ENCODE results near the gene KMT2B.
A peak's percentile ranks its signal among the peaks of the same experiment; 100 is the strongest.

The KMT2B gene

DNA sequence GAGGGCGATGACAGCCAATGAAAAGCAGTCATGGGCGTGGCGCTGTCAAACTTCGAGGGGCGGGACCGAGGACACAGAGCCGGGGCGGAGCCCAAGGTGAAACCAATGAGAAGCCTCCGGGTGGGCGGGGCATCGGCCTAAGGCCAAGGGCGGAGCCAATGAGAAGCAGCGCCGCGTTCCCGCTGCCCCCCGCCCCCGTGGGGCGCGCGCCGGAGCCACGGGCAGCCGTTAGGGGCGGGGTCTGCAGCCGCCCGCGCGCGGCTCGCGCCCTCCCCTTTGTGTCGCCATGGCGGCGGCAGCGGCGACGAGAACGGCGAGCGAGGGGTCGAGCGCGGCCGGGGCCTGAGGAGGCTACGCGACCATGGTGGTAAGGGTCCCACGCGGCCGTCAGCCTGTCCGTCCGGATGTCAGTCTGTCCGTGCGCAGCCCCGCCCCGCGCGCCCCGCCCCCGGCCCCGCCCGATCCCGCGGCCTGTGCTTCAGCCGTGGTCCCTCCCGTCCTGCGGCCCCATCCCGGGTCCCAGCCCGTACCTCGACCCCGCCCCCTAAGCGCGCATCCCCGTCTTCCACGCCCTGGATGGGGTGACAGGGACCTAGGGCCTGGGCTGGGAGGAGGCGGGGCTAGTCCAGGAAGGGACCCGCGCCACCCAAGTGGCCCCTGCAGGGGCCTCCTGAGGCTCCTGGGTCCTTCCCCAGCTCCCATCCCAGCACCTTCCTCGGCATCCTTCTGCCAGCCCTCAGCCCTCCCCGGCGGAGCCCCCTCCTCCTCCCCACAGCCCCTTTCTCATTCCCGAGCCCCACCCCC, 57.7 kb downstream of the KMT2B start, which contains the start of gene ARHGAP33:
Gene ARHGAP33, plus strand, starts transcription at position 267 of the 804 bp plus-strand sequence. Its CDS starts 95 bp downstream, at position 362.
- Histone ChIP-seq H3K9ac (ENCODE audit: low read length) (peak within 1 kb of the TSS; percentile 12), H3K4me3 (ENCODE audit: low read length) (peak within 1 kb of the TSS; percentile 14), H3K36me3 (ENCODE audit: control insufficient read depth, insufficient read depth, low read length) (no peaks in the 10 kb centered on the region), H3K4me1 (ENCODE audit: control insufficient read depth, insufficient read depth, low read length) (no peaks in the 10 kb centered on the region), H3K9me3 (ENCODE audit: control insufficient read depth, low read length) (no peaks in the 10 kb centered on the region), H3K27me3 (ENCODE audit: control insufficient read depth, insufficient read depth, low read length) (no peaks in the 10 kb centered on the region)

DNA sequence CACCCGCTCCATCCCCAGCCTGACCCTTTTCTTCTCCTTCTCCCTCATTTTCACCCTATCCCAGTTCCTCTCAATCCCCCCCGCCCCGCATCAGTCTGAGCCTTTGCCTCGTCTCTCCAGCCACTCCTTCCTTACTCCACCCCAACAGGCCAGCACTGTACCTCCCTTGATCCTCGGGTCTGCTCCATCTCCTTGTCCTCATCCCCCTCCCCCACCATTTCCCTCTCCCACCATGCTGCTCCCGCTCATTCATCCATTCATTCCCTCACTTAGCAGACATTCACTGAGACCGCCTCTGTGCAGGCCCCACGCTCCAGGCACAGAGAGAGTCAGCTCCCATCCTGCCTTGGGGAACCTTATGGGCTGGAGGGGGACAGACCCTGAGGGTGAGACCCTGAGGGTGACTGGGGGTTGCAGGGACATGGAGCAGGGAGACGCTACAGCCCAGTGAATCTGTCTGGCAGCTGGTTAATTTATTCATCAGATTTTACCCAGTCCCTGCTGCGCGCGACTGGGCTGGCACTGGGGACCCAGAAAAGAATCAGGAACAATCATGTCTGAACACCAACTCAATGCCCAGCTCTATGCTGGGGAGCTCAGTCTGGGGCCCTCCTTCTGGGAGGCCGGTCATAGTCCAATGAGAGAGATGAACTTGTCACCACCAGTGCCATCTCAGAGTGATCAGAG, 58.4 kb downstream of the KMT2B start:
- H3K9me3 ChIP-seq (ENCODE audit: control insufficient read depth, low read length) = no peaks in the 10 kb centered on the region
- H3K4me3 ChIP-seq (ENCODE audit: low read length) = peak overlapping the region; percentile 9
- H3K9ac ChIP-seq (ENCODE audit: low read length) = peak overlapping the region; percentile 12
- H3K4me1 ChIP-seq (ENCODE audit: control insufficient read depth, insufficient read depth, low read length) = no peaks in the 10 kb centered on the region
- no peaks in the 10 kb centered on the region for H3K27me3 ChIP-seq (ENCODE audit: control insufficient read depth, insufficient read depth, low read length)
- no peaks in the 10 kb centered on the region for H3K36me3 ChIP-seq (ENCODE audit: control insufficient read depth, insufficient read depth, low read length)

DNA sequence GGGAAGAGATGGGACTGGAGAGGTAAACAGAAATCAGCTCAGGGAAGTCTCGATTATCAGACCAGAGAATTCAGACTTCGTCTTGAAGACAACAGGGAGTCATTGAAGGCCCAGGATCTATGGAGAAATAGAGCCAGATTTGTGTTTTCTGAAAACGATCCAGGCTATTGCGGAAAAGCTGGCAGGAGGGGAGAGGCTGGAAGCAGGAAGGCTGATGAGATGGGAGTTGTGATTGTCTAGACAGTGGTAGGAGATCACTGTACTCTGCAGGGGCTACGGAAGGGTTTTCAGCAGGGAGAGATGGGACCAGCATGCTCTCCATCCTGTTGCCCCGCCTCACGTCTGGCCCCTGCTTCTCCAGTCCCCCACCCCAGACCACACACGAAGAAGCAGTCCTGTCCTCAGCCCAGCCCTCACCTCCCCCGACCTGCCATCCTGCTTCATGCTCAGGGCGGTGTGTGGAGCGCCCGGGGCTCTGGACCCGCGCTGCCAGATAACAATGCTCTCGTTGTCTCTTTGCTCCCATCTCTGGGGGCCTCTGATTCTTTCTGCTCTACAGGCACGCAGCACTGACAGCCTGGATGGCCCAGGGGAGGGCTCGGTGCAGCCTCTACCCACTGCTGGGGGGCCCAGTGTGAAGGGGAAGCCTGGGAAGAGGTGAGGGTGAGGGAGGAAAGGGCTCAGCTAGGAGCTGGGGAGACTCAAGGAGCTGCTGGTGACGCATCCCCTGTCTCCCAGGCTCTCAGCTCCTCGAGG, 59.5 kb downstream of the KMT2B start:
- Histone ChIP-seq H3K4me1 (ENCODE audit: control insufficient read depth, insufficient read depth, low read length) (no peaks in the 10 kb centered on the region), H3K27me3 (ENCODE audit: control insufficient read depth, insufficient read depth, low read length) (no peaks in the 10 kb centered on the region), H3K36me3 (ENCODE audit: control insufficient read depth, insufficient read depth, low read length) (no peaks in the 10 kb centered on the region), H3K9me3 (ENCODE audit: control insufficient read depth, low read length) (no peaks in the 10 kb centered on the region), H3K9ac (ENCODE audit: low read length) (no peak overlapping the region), H3K4me3 (ENCODE audit: low read length) (no peak overlapping the region)

DNA sequence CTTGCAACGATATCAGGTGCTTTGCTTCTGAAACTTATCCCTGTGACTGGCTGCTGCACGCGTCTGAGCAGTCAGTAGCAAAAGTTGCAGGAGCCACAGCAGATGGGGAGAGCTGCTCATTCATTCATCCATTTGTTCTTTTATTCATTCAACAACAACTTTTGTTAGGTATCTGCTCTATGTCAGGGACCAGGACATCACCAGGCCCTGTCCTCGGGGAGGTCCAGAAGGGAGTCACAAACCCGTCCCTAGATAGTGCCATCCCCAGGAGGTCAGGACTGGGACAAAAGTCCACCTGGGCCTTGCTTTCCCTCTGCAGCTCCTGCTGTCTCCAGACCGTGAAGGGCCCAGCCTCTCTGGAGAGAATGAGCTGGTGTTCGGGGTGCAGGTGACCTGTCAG, 60.2 kb downstream of the KMT2B start:
- no peaks in the 10 kb centered on the region for H3K36me3 ChIP-seq (ENCODE audit: control insufficient read depth, insufficient read depth, low read length)
- no peaks in the 10 kb centered on the region for H3K9me3 ChIP-seq (ENCODE audit: control insufficient read depth, low read length)
- H3K4me3 ChIP-seq (ENCODE audit: low read length) = no peak overlapping the region
- no peak overlapping the region for H3K9ac ChIP-seq (ENCODE audit: low read length)
- no peaks in the 10 kb centered on the region for H3K4me1 ChIP-seq (ENCODE audit: control insufficient read depth, insufficient read depth, low read length)
- no peaks in the 10 kb centered on the region for H3K27me3 ChIP-seq (ENCODE audit: control insufficient read depth, insufficient read depth, low read length)

DNA sequence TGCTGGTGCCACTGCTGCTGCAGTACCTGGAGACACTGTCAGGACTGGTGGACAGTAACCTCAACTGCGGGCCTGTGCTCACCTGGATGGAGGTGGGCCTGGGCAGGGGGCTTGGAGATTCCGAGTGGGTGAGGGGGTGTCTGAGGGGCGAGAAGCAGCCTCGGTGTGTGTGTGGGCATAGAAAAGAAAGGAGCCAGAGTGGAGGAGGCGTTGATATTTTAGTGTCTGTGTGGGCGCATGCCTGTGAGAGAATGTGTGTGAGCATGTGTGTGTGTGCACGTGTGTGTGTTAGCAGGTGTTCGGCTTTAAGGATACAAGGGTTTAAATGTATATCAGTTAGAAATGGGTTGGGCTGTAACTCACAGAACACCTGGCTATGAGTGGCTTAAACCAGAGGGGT, 61.2 kb downstream of the KMT2B start:
- no peaks in the 10 kb centered on the region for H3K36me3 ChIP-seq (ENCODE audit: control insufficient read depth, insufficient read depth, low read length)
- no peaks in the 10 kb centered on the region for H3K27me3 ChIP-seq (ENCODE audit: control insufficient read depth, insufficient read depth, low read length)
- H3K4me1 ChIP-seq (ENCODE audit: control insufficient read depth, insufficient read depth, low read length) = no peaks in the 10 kb centered on the region
- no peaks in the 10 kb centered on the region for H3K9me3 ChIP-seq (ENCODE audit: control insufficient read depth, low read length)
- no peak overlapping the region for H3K9ac ChIP-seq (ENCODE audit: low read length)
- no peak overlapping the region for H3K4me3 ChIP-seq (ENCODE audit: low read length)

DNA sequence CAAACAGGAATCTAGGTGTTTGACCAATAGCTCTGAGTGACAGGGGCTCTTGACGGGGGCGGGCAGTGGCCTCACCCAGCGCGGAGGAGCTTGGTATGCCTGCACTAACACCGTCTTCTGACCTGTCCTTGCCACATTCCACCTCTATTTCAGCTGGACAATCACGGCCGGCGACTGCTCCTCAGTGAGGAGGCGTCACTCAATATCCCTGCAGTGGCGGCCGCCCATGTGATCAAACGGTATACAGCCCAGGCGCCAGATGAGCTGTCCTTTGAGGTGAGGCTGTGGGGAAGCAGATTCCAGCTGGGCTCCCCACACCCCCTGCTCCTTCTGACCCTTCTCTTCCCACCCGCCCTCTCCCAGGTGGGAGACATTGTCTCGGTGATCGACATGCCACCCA, 62.3 kb downstream of the KMT2B start:
- no peak overlapping the region for H3K4me3 ChIP-seq (ENCODE audit: low read length)
- H3K9me3 ChIP-seq (ENCODE audit: control insufficient read depth, low read length) = no peaks in the 10 kb centered on the region
- H3K27me3 ChIP-seq (ENCODE audit: control insufficient read depth, insufficient read depth, low read length) = no peaks in the 10 kb centered on the region
- H3K9ac ChIP-seq (ENCODE audit: low read length) = no peak overlapping the region
- H3K36me3 ChIP-seq (ENCODE audit: control insufficient read depth, insufficient read depth, low read length) = no peaks in the 10 kb centered on the region
- H3K4me1 ChIP-seq (ENCODE audit: control insufficient read depth, insufficient read depth, low read length) = no peaks in the 10 kb centered on the region

- H3K36me3 ChIP-seq (ENCODE audit: control insufficient read depth, insufficient read depth, low read length) = no peaks in the 10 kb centered on the region
- H3K27me3 ChIP-seq (ENCODE audit: control insufficient read depth, insufficient read depth, low read length) = no peaks in the 10 kb centered on the region
- no peak overlapping the region for H3K4me3 ChIP-seq (ENCODE audit: low read length)
- H3K9ac ChIP-seq (ENCODE audit: low read length) = no peak overlapping the region
- H3K9me3 ChIP-seq (ENCODE audit: control insufficient read depth, low read length) = no peaks in the 10 kb centered on the region
- H3K4me1 ChIP-seq (ENCODE audit: control insufficient read depth, insufficient read depth, low read length) = no peaks in the 10 kb centered on the region
These were observed 62.9 kb downstream of the KMT2B start for GRCh38 chr19:35780717-35781116.

- H3K9ac ChIP-seq (ENCODE audit: low read length) = no peak overlapping the region
- H3K27me3 ChIP-seq (ENCODE audit: control insufficient read depth, insufficient read depth, low read length) = no peaks in the 10 kb centered on the region
- H3K4me3 ChIP-seq (ENCODE audit: low read length) = no peak overlapping the region
- H3K36me3 ChIP-seq (ENCODE audit: control insufficient read depth, insufficient read depth, low read length) = no peaks in the 10 kb centered on the region
- no peaks in the 10 kb centered on the region for H3K9me3 ChIP-seq (ENCODE audit: control insufficient read depth, low read length)
- H3K4me1 ChIP-seq (ENCODE audit: control insufficient read depth, insufficient read depth, low read length) = no peaks in the 10 kb centered on the region
These were observed 63.8 kb downstream of the KMT2B start for GRCh38 chr19:35781650-35782049.

GRCh38 chr19:35782589-35782988, 64.8 kb downstream of the KMT2B start:
- Histone ChIP-seq H3K9me3 (ENCODE audit: control insufficient read depth, low read length) (no peaks in the 10 kb centered on the region), H3K4me1 (ENCODE audit: control insufficient read depth, insufficient read depth, low read length) (no peaks in the 10 kb centered on the region), H3K36me3 (ENCODE audit: control insufficient read depth, insufficient read depth, low read length) (no peaks in the 10 kb centered on the region), H3K27me3 (ENCODE audit: control insufficient read depth, insufficient read depth, low read length) (no peaks in the 10 kb centered on the region), H3K9ac (ENCODE audit: low read length) (no peak overlapping the region), H3K4me3 (ENCODE audit: low read length) (no peak overlapping the region)

DNA sequence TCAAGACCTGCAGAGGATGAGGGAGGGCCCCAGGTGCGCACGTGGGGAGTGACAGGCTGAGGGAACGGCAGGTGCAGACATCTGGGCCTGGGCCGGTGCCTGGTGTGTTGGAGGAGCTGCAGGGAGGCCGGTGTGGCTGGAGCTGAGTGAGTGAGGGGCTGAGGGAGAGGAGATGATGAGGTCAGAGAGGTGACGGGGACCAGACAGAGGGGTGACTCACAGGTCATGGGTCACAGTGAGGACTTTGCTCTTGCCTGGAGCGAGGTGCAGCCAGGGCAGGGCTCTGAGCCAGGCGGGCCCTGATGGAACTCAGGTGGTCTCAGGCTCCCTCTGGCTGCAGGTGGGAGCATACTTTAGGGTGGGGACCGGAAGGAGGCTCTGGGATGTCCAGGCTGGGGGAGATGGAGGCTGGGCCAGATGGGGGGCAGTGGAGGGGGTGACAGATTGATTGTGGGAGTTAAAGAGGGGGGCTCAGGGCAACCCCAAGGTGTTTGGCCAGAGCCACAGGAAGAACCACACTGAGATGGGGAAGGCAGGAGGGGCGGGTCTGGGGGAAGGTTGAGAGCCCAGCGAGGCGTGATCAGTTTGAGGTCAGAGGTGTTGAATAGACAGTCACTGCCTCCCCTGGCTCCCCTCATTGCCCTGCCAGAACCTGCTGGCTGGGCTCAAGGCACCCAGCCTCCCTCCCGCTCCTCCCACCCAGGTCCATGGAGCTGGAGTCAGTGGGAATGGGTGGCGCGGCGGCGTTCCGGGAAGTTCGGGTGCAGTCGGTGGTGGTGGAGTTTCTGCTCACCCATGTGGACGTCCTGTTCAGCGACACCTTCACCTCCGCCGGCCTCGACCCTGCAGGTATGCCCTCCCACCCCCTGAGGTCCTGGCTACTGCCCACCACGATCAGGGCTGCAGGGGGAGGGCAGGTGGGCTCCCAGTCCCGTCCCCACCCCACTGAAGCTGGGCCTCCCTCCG, 65.9 kb downstream of the KMT2B start:
- H3K9ac ChIP-seq (ENCODE audit: low read length) = no peak overlapping the region
- no peaks in the 10 kb centered on the region for H3K9me3 ChIP-seq (ENCODE audit: control insufficient read depth, low read length)
- no peaks in the 10 kb centered on the region for H3K4me1 ChIP-seq (ENCODE audit: control insufficient read depth, insufficient read depth, low read length)
- no peak overlapping the region for H3K4me3 ChIP-seq (ENCODE audit: low read length)
- H3K36me3 ChIP-seq (ENCODE audit: control insufficient read depth, insufficient read depth, low read length) = no peaks in the 10 kb centered on the region
- no peaks in the 10 kb centered on the region for H3K27me3 ChIP-seq (ENCODE audit: control insufficient read depth, insufficient read depth, low read length)

- H3K9ac ChIP-seq (ENCODE audit: low read length) = no peak overlapping the region
These were observed 66.9 kb downstream of the KMT2B start for GRCh38 chr19:35784503-35785338.

More at GRCh38 chr19:35784503-35785338, 66.9 kb downstream of the KMT2B start:
- no peaks in the 10 kb centered on the region for H3K27me3 ChIP-seq (ENCODE audit: control insufficient read depth, insufficient read depth, low read length)
- H3K4me1 ChIP-seq (ENCODE audit: control insufficient read depth, insufficient read depth, low read length) = no peaks in the 10 kb centered on the region
- no peak overlapping the region for H3K4me3 ChIP-seq (ENCODE audit: low read length)
- no peaks in the 10 kb centered on the region for H3K9me3 ChIP-seq (ENCODE audit: control insufficient read depth, low read length)
- no peaks in the 10 kb centered on the region for H3K36me3 ChIP-seq (ENCODE audit: control insufficient read depth, insufficient read depth, low read length)
